IMR-90 (cell line): Measurements from ENCODE around the gene SBNO1. TPM values are rescaled to one million over a fixed set of nuclear protein-coding genes. Genes with fewer than 3 reads are reported as not detected.

Experiments used
- ATAC-seq: fragments of 200-7000 bp; cut with Tn5 transposase; 2 replicates; pipeline ENCODE4 v1.9.1; 2020; ENCODE audit warnings: low read depth, mild to moderate bottlenecking, moderate library complexity
- BruUV-seq: library from RNA; stranded (reverse); fragments of 400-500 nt; replicated peaks from 2 replicates; lab custom pipeline; 2021; lab: Mats Ljungman, UMichigan
- CTCF ChIA-PET: fragments of 300-600 bp; formaldehyde crosslinking; extraction: SDS; loops from one replicate; lab custom pipeline; 2021; ENCODE audit warnings: antibody characterized with exemption; lab: Yijun Ruan, JAX
- POLR2A ChIA-PET: fragments of 300-600 bp; sonication (Branson Sonifier 250); formaldehyde crosslinking; loops from one replicate; lab custom pipeline; 2022; ENCODE audit warnings: antibody characterized with exemption; ENCODE audit not compliant: unreplicated experiment; lab: Charles Lee
- DNase-seq: peaks from one replicate; pipeline ENCODE4 v3.0.0; 2013
- H2AFZ ChIP-seq: replicated peaks from 2 replicates; pipeline ENCODE3; 2013; ENCODE audit warnings: low read length, mild to moderate bottlenecking; ENCODE audit not compliant: poor library complexity
- H2AK5ac ChIP-seq: 2 replicates; pipeline ENCODE4 v1.6.1; 2013; ENCODE audit warnings: low read depth, low read length, inconsistent platforms
- H2AK9ac ChIP-seq: replicated peaks from 2 replicates; pipeline ENCODE3; 2013; ENCODE audit warnings: mild to moderate bottlenecking, low read depth, low read length, moderate library complexity; ENCODE audit not compliant: poor library complexity
- H2BK120ac ChIP-seq: 2 replicates; pipeline ENCODE4 v1.6.1; 2013; ENCODE audit warnings: low read depth, low read length, inconsistent platforms
- H2BK15ac ChIP-seq: 3 replicates; pipeline ENCODE4 v1.6.1; 2013; ENCODE audit warnings: low read depth, low read length, inconsistent platforms
- H2BK20ac ChIP-seq: 2 replicates; pipeline ENCODE4 v1.6.1; 2013; ENCODE audit warnings: low read depth, mild to moderate bottlenecking, inconsistent platforms, low read length, moderate library complexity
- H2BK5ac ChIP-seq: 2 replicates; pipeline ENCODE4 v1.6.1; 2013; ENCODE audit warnings: mild to moderate bottlenecking, low read depth, low read length, inconsistent platforms; ENCODE audit not compliant: poor library complexity, severe bottlenecking
- H3K14ac ChIP-seq: replicated peaks from 2 replicates; pipeline ENCODE4 v1.6.1; 2013; ENCODE audit warnings: low read depth, low read length, inconsistent platforms
- H3K18ac ChIP-seq: 2 replicates; pipeline ENCODE4 v1.6.1; 2013; ENCODE audit warnings: low read depth, low read length, control low read depth
- H3K23ac ChIP-seq: 2 replicates; pipeline ENCODE4 v1.6.1; 2013; ENCODE audit warnings: low read depth, low read length, inconsistent platforms
- H3K27ac ChIP-seq: 2 replicates; pipeline ENCODE4 v1.5.1; 2013; ENCODE audit warnings: mild to moderate bottlenecking, control low read depth, low read length; ENCODE audit not compliant: insufficient read depth
- H3K27me3 ChIP-seq: 2 replicates; pipeline ENCODE4 v1.6.1; 2013; ENCODE audit warnings: low read length; ENCODE audit not compliant: control insufficient read depth, insufficient read depth
- H3K36me3 ChIP-seq: 2 replicates; pipeline ENCODE4 v1.6.1; 2013; ENCODE audit warnings: low read length, mixed read lengths; ENCODE audit not compliant: control insufficient read depth, insufficient read depth
- H3K4ac ChIP-seq: 2 replicates; pipeline ENCODE4 v1.6.1; 2013; ENCODE audit warnings: low read depth, low read length, inconsistent platforms
- H3K4me1 ChIP-seq: 2 replicates; pipeline ENCODE4 v1.6.1; 2013; ENCODE audit warnings: low read length, mixed read lengths; ENCODE audit not compliant: control insufficient read depth, insufficient read depth
- H3K4me2 ChIP-seq: 2 replicates; pipeline ENCODE4 v1.6.1; 2013; ENCODE audit warnings: low read depth, mild to moderate bottlenecking, control low read depth, low read length, moderate library complexity
- H3K4me3 ChIP-seq: 2 replicates; pipeline ENCODE4 v1.5.1; 2013; ENCODE audit warnings: low read depth, mild to moderate bottlenecking, control low read depth, low read length, moderate library complexity; ENCODE audit not compliant: insufficient read depth
- H3K56ac ChIP-seq: 2 replicates; pipeline ENCODE4 v1.6.1; 2013; ENCODE audit warnings: low read length, inconsistent platforms; ENCODE audit not compliant: insufficient read depth; ENCODE audit errors: extremely low read depth
- H3K79me1 ChIP-seq, 2 experiments: 2 replicates each; pipeline ENCODE4 v1.6.1; 2013; ENCODE audit warnings: low read length in 2 of 2, inconsistent platforms in 1 of 2, low read depth in 1 of 2
- H3K9ac ChIP-seq: 2 replicates; pipeline ENCODE4 v1.6.1; 2013; ENCODE audit warnings: low read depth, low read length, control low read depth
- H3K9me1 ChIP-seq: 2 replicates; pipeline ENCODE4 v1.6.1; 2013; ENCODE audit warnings: low read length, inconsistent platforms; ENCODE audit not compliant: insufficient read depth
- H3K9me3 ChIP-seq: 2 replicates; pipeline ENCODE4 v1.6.1; 2013; ENCODE audit warnings: low read length; ENCODE audit not compliant: control insufficient read depth, insufficient read depth
- H4K20me1 ChIP-seq: 2 replicates; pipeline ENCODE4 v1.6.1; 2013; ENCODE audit warnings: low read length, inconsistent platforms; ENCODE audit not compliant: insufficient read depth
- H4K5ac ChIP-seq: 2 replicates; pipeline ENCODE4 v1.6.1; 2013; ENCODE audit warnings: mild to moderate bottlenecking, low read depth, low read length, control low read depth
- H4K8ac ChIP-seq, 2 experiments: 2 replicates each; pipeline ENCODE4 v1.6.1; 2013; ENCODE audit warnings: low read depth in 2 of 2, low read length in 2 of 2, control low read depth in 1 of 2, inconsistent platforms in 1 of 2
- H4K91ac ChIP-seq: 2 replicates; pipeline ENCODE4 v1.6.1; 2013; ENCODE audit warnings: low read depth, low read length, inconsistent platforms; ENCODE audit not compliant: insufficient read depth
- ELK1 ChIP-seq: fragments of 150-350 bp; IDR thresholded peaks from 2 replicates; pipeline ENCODE4 v1.6.1; 2016; ENCODE audit warnings: low read depth, mild to moderate bottlenecking, low read length, moderate library complexity, borderline replicate concordance
- MXI1 ChIP-seq: IDR thresholded peaks from 2 replicates; pipeline ENCODE4 v1.6.1; 2012; ENCODE audit warnings: low read depth, mild to moderate bottlenecking, low read length, moderate library complexity, borderline replicate concordance
- RFX5 ChIP-seq: IDR thresholded peaks from 2 replicates; pipeline ENCODE4 v1.8.0; 2012; ENCODE audit warnings: low read depth, mild to moderate bottlenecking, low read length, moderate library complexity
- USF2 ChIP-seq: fragments of 150-350 bp; IDR thresholded peaks from 2 replicates; pipeline ENCODE4 v1.6.1; 2017; ENCODE audit warnings: mild to moderate bottlenecking, antibody characterized with exemption, low read length, low read depth
- WGBS, 2 experiments: methylation state at CpG; one replicate each; pipeline versions ENCODE4 v1.1.5 to v1.1.7; 2013; ENCODE audit warnings: missing lambda C conversion rate in 2 of 2; ENCODE audit not compliant: insufficient read length in 1 of 2; ENCODE audit errors: extremely low coverage in 2 of 2; 5-methylcytosine and 5-hydroxymethylcytosine counted together
- dilution Hi-C: fragments of 300-500 bp; cut with HindIII; formaldehyde crosslinking; loops from one replicate; pipeline ENCODE4 v1.14.3; 2018; ENCODE audit warnings: low sequenced_read_pairs; ENCODE audit not compliant: unreplicated experiment
- in situ Hi-C: fragments of 300-500 bp; cut with MboI; formaldehyde crosslinking; loops from 3 replicates; pipeline ENCODE4 v1.14.3; 2019; ENCODE audit warnings: low sequenced_read_pairs, inconsistent platforms, mixed read lengths
- intact Hi-C: fragments of 100-400 bp; cut with micrococcal nuclease; formaldehyde crosslinking; loops from 2 replicates; pipeline ENCODE4 v1.10.0; 2022
- polyA plus RNA-seq, 3 experiments: library from polyadenylated mRNA; depleted of rRNA; stranded (reverse); fragments of >200 nt; gene quantifications; 2 replicates each; pipeline ENCODE4 v1.2.3, GENCODE V29; 2012; ENCODE audit warnings: low replicate concordance in 1 of 3
- total RNA-seq: library from RNA; depleted of rRNA; stranded (reverse); fragments of >200 nt; gene quantifications from 2 replicates; pipeline ENCODE4 v1.2.3, GENCODE V29; 2012
- TF ChIP-seq, protein P1 (sequence below): conservative IDR thresholded peaks from 2 replicates; pipeline ENCODE4 v1.5.1; 2012; ENCODE audit warnings: mild to moderate bottlenecking, low read depth, low read length, improper control_type of control experiment

Gene SBNO1
- total and polyA plus RNA-seq, 2 of the 4 experiments (the other 2 are of a cell fraction): 5.3 to 24.9 TPM

- H2AK9ac ChIP-seq: no peak overlapping the region
- H2AK5ac ChIP-seq: no peak overlapping the region
- in situ Hi-C loops: no loop called here
- no peak overlapping the region for H4K5ac ChIP-seq
- WGBS, 2 experiments: 100% methylated on average over 3 of the region's 10 CpGs; no CpG with 5 or more reads in 1 of the 2 experiments
- H3K4me1 ChIP-seq: no peaks in the 10 kb centered on the region
- no peak overlapping the region for H3K23ac ChIP-seq
- no peak overlapping the region for H3K18ac ChIP-seq
- no peak for TF ChIP-seq MXI1
- no peak for TF ChIP-seq RFX5
- TF ChIP-seq, protein P1, sequence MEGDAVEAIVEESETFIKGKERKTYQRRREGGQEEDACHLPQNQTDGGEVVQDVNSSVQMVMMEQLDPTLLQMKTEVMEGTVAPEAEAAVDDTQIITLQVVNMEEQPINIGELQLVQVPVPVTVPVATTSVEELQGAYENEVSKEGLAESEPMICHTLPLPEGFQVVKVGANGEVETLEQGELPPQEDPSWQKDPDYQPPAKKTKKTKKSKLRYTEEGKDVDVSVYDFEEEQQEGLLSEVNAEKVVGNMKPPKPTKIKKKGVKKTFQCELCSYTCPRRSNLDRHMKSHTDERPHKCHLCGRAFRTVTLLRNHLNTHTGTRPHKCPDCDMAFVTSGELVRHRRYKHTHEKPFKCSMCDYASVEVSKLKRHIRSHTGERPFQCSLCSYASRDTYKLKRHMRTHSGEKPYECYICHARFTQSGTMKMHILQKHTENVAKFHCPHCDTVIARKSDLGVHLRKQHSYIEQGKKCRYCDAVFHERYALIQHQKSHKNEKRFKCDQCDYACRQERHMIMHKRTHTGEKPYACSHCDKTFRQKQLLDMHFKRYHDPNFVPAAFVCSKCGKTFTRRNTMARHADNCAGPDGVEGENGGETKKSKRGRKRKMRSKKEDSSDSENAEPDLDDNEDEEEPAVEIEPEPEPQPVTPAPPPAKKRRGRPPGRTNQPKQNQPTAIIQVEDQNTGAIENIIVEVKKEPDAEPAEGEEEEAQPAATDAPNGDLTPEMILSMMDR: no peak
- no peak for TF ChIP-seq USF2
- no peak for TF ChIP-seq ELK1
- H3K56ac ChIP-seq: no peak overlapping the region
- ChIA-PET CTCF (no interaction called here), POLR2A (interaction anchor here (0.7 kb wide), 1 partner anchor 11 kb away, joined by 5 read pairs; no protein-coding TSS in a partner anchor)
- H3K79me1 ChIP-seq: no peaks in the 10 kb centered on the region
- ATAC-seq (no peak), DNase-seq (no peak)
- H3K27me3 ChIP-seq: no peaks in the 10 kb centered on the region
- H4K91ac ChIP-seq: no peak overlapping the region
- H2BK20ac ChIP-seq: no peak overlapping the region
- no peak overlapping the region for H4K8ac ChIP-seq
- H3K4ac ChIP-seq: no peak overlapping the region
- H2BK120ac ChIP-seq: no peak overlapping the region
- no peak overlapping the region for H2BK5ac ChIP-seq
- H3K9me1 ChIP-seq: no peaks in the 10 kb centered on the region
- H2AFZ ChIP-seq: no peak overlapping the region
- no peak overlapping the region for H2BK15ac ChIP-seq
- no peak overlapping the region for H3K9ac ChIP-seq
- intact Hi-C loops: no loop called here
- no peaks in the 10 kb centered on the region for H4K20me1 ChIP-seq
- no peaks in the 10 kb centered on the region for H3K9me3 ChIP-seq
- no peaks in the 10 kb centered on the region for H3K36me3 ChIP-seq
- H3K4me3 ChIP-seq: no peak overlapping the region
- BruUV-seq: no TSS peak
- no peak overlapping the region for H3K4me2 ChIP-seq
- no peak overlapping the region for H3K14ac ChIP-seq
- dilution Hi-C loops: no loop called here
- H3K27ac ChIP-seq: no peak overlapping the region
Observed at GRCh38 chr12:123282111-123282510, 82.5 kb downstream of the SBNO1 start.
